SJSA1 (cell line): ENCODE measurements around the gene CHRNA4. TPM values are rescaled to one million over a fixed set of nuclear protein-coding genes. Genes with fewer than 3 reads are reported as not detected.
"Not testable (repeated sequence)": the region's sequence is repeated elsewhere in the genome, so short reads cannot be mapped to it uniquely, and the experiment has no call there.

Source experiments
- DNase-seq, 2 experiments: peaks; one replicate each; pipeline ENCODE4 v3.0.0-alpha.2; 2015 to 2020; ENCODE audit warnings: low spot score in 2 of 2, low read depth in 1 of 2
- H3K27ac ChIP-seq: fragments of 250-450 bp; sonication (Bioruptor Pico); 2 replicates; pipeline ENCODE4 v1.5.1; 2020; ENCODE audit warnings: mild to moderate bottlenecking, moderate library complexity
- H3K27me3 ChIP-seq: fragments of 250-450 bp; sonication (Bioruptor Pico); replicated peaks from 2 replicates; pipeline ENCODE4 v1.5.1; 2020; ENCODE audit warnings: mild to moderate bottlenecking, moderate library complexity
- H3K36me3 ChIP-seq: fragments of 250-450 bp; sonication (Bioruptor Pico); 2 replicates; pipeline ENCODE4 v1.5.1; 2020; ENCODE audit warnings: mild to moderate bottlenecking
- H3K4me1 ChIP-seq: fragments of 250-450 bp; sonication (Bioruptor Pico); replicated peaks from 2 replicates; pipeline ENCODE4 v1.6.1; 2021; ENCODE audit warnings: mild to moderate bottlenecking
- H3K4me3 ChIP-seq: fragments of 250-450 bp; sonication (Bioruptor Pico); 2 replicates; pipeline ENCODE4 v1.5.1; 2020; ENCODE audit warnings: mild to moderate bottlenecking
- H3K9me3 ChIP-seq: fragments of 250-450 bp; sonication (Bioruptor Pico); replicated peaks from 2 replicates; pipeline ENCODE4 v1.5.1; 2020; ENCODE audit warnings: mild to moderate bottlenecking
- total RNA-seq: library from RNA; depleted of rRNA; stranded (reverse); fragments of >200 nt; shearing (Covaris generic); gene quantifications from 2 replicates; pipeline ENCODE4 v1.2.3, GENCODE V29; 2014

CHRNA4 gene
- total RNA-seq, 1 experiment from 2014 or later = not detected

GRCh38 chr20:63339154-63340094 is 21.7 kb downstream of the CHRNA4 start:
- H3K4me3 ChIP-seq, H3K4me1 ChIP-seq, H3K9me3 ChIP-seq, DNase-seq, H3K36me3 ChIP-seq, H3K27ac ChIP-seq: not testable (repeated sequence)
- H3K27me3 ChIP-seq = peaks cover 37% of the 10 kb centered on the region

- H3K27me3 ChIP-seq = peaks cover 28% of the 10 kb centered on the region
- DNase-seq = no peak
Observed at GRCh38 chr20:63337786-63338420, 23.2 kb downstream of the CHRNA4 start.

GRCh38 chr20:63336232-63336752 is 24.9 kb downstream of the CHRNA4 start:
- Histone ChIP-seq H3K4me1 (no peaks in the 10 kb centered on the region), H3K4me3 (no peak overlapping the region), H3K9me3 (no peaks in the 10 kb centered on the region; the same call in none of the 2 replicates), H3K36me3 (no peaks in the 10 kb centered on the region), H3K27me3 (peaks cover 20% of the 10 kb centered on the region), H3K27ac (no peak overlapping the region)
- no peak for DNase-seq

More at GRCh38 chr20:63337786-63338420, 23.2 kb downstream of the CHRNA4 start:
- no peak overlapping the region for H3K4me3 ChIP-seq
- no peaks in the 10 kb centered on the region; the same call in 1 of the 2 replicates for H3K9me3 ChIP-seq
- H3K4me1 ChIP-seq = no peaks in the 10 kb centered on the region
- no peak overlapping the region for H3K27ac ChIP-seq
- no peaks in the 10 kb centered on the region for H3K36me3 ChIP-seq

GRCh38 chr20:63335711-63336110 is 25.4 kb downstream of the CHRNA4 start:
- DNase-seq = no peak
- Histone ChIP-seq H3K9me3 (no peaks in the 10 kb centered on the region; the same call in none of the 2 replicates), H3K27ac (no peak overlapping the region), H3K4me1 (no peaks in the 10 kb centered on the region), H3K27me3 (peaks cover 20% of the 10 kb centered on the region), H3K36me3 (no peaks in the 10 kb centered on the region), H3K4me3 (no peak overlapping the region)

GRCh38 chr20:63335060-63335459 is 26.1 kb downstream of the CHRNA4 start:
- H3K27me3 ChIP-seq = peaks cover 20% of the 10 kb centered on the region
- not testable (repeated sequence) for H3K36me3 ChIP-seq, DNase-seq, H3K4me1 ChIP-seq, H3K9me3 ChIP-seq, H3K4me3 ChIP-seq, H3K27ac ChIP-seq

- Histone ChIP-seq H3K27ac (no peak overlapping the region), H3K4me1 (no peaks in the 10 kb centered on the region), H3K4me3 (no peak overlapping the region), H3K27me3 (peaks cover 20% of the 10 kb centered on the region), H3K9me3 (no peaks in the 10 kb centered on the region; the same call in none of the 2 replicates), H3K36me3 (no peaks in the 10 kb centered on the region)
- no peak for DNase-seq
Observed at GRCh38 chr20:63334356-63334755, 26.8 kb downstream of the CHRNA4 start.

- no peak for DNase-seq
- Histone ChIP-seq H3K36me3 (no peaks in the 10 kb centered on the region), H3K9me3 (no peaks in the 10 kb centered on the region; the same call in none of the 2 replicates), H3K27ac (no peak overlapping the region), H3K4me1 (no peaks in the 10 kb centered on the region), H3K27me3 (peaks cover 16% of the 10 kb centered on the region), H3K4me3 (no peak overlapping the region)
Observed at GRCh38 chr20:63333241-63333836, 27.8 kb downstream of the CHRNA4 start.

GRCh38 chr20:63332488-63333240 is 28.5 kb downstream of the CHRNA4 start:
- Histone ChIP-seq H3K27me3 (peaks cover 9% of the 10 kb centered on the region), H3K4me1 (no peaks in the 10 kb centered on the region), H3K4me3 (no peak overlapping the region), H3K9me3 (no peaks in the 10 kb centered on the region; the same call in none of the 2 replicates), H3K27ac (no peak overlapping the region), H3K36me3 (no peaks in the 10 kb centered on the region)
- DNase-seq = no peak

- DNase-seq = no peak
- Histone ChIP-seq H3K4me1 (no peaks in the 10 kb centered on the region), H3K27me3 (peaks cover 1% of the 10 kb centered on the region; the same call in 1 of the 2 replicates), H3K9me3 (no peaks in the 10 kb centered on the region; the same call in none of the 2 replicates), H3K36me3 (no peaks in the 10 kb centered on the region), H3K27ac (no peak overlapping the region), H3K4me3 (no peak overlapping the region)
Observed at GRCh38 chr20:63331741-63332400, 29.3 kb downstream of the CHRNA4 start.

GRCh38 chr20:63330940-63331339 is 30.2 kb downstream of the CHRNA4 start:
- Histone ChIP-seq H3K27ac (no peak overlapping the region), H3K27me3 (no peaks in the 10 kb centered on the region), H3K4me3 (no peak overlapping the region), H3K4me1 (no peaks in the 10 kb centered on the region), H3K9me3 (no peaks in the 10 kb centered on the region; the same call in none of the 2 replicates), H3K36me3 (no peaks in the 10 kb centered on the region)
- DNase-seq = no peak

GRCh38 chr20:63330084-63330760 is 30.9 kb downstream of the CHRNA4 start:
- H3K27ac ChIP-seq = no peak overlapping the region
- H3K27me3 ChIP-seq = no peaks in the 10 kb centered on the region
- no peaks in the 10 kb centered on the region; the same call in none of the 2 replicates for H3K9me3 ChIP-seq
- no peaks in the 10 kb centered on the region for H3K36me3 ChIP-seq
- no peak for DNase-seq
- H3K4me1 ChIP-seq = no peaks in the 10 kb centered on the region
- no peak overlapping the region for H3K4me3 ChIP-seq
